HEK293 (cell line): Measurements from ENCODE around the gene ASF1B.
A peak's percentile ranks its signal among the peaks of the same experiment; 100 is the strongest.

Experiments used
- ATF2 ChIP-seq: fragments of 450-650 bp; formaldehyde crosslinking; IDR thresholded peaks from 2 replicates; pipeline ENCODE4 v1.5.1; 2016; ENCODE audit warnings: missing biosample characterization, missing genetic modification characterization, low read depth
- GLIS1 ChIP-seq: fragments of 450-650 bp; formaldehyde crosslinking; IDR thresholded peaks from 2 replicates; pipeline ENCODE4 v1.5.1; 2016; ENCODE audit warnings: missing biosample characterization, missing genetic modification characterization
- KLF7 ChIP-seq: fragments of 450-650 bp; formaldehyde crosslinking; IDR thresholded peaks from 2 replicates; pipeline ENCODE4 v1.5.1; 2016; ENCODE audit warnings: missing biosample characterization, missing genetic modification characterization, borderline replicate concordance
- MEIS1 ChIP-seq: sonication (generic); formaldehyde crosslinking; IDR thresholded peaks from 2 replicates; pipeline ENCODE4 v1.8.1; 2022; ENCODE audit warnings: missing genetic modification reagents, mild to moderate bottlenecking, borderline replicate concordance
- OVOL3 ChIP-seq: fragments of 450-650 bp; formaldehyde crosslinking; IDR thresholded peaks from 2 replicates; pipeline ENCODE4 v1.5.1; 2016; ENCODE audit warnings: missing biosample characterization, missing genetic modification characterization
- RBAK ChIP-seq: fragments of 450-650 bp; formaldehyde crosslinking; IDR thresholded peaks from 2 replicates; pipeline ENCODE4 v1.5.1; 2016; ENCODE audit warnings: missing biosample characterization, missing genetic modification characterization
- SP7 ChIP-seq: fragments of 450-650 bp; formaldehyde crosslinking; IDR thresholded peaks from 2 replicates; pipeline ENCODE4 v1.5.1; 2016; ENCODE audit warnings: missing biosample characterization, missing genetic modification characterization
- ZBTB1 ChIP-seq: fragments of 450-650 bp; formaldehyde crosslinking; IDR thresholded peaks from 2 replicates; pipeline ENCODE4 v1.5.1; 2016; ENCODE audit warnings: missing biosample characterization, missing genetic modification characterization
- ZBTB21 ChIP-seq: fragments of 450-650 bp; formaldehyde crosslinking; IDR thresholded peaks from 2 replicates; pipeline ENCODE4 v1.5.1; 2017; ENCODE audit warnings: missing biosample characterization, missing genetic modification characterization
- ZBTB7A ChIP-seq: fragments of 450-650 bp; formaldehyde crosslinking; IDR thresholded peaks from 2 replicates; pipeline ENCODE4 v1.5.1; 2016; ENCODE audit warnings: low read depth, missing biosample characterization, missing genetic modification characterization
- ZEB2 ChIP-seq: fragments of 450-650 bp; formaldehyde crosslinking; IDR thresholded peaks from 2 replicates; pipeline ENCODE4 v1.5.1; 2016; ENCODE audit warnings: missing biosample characterization, missing genetic modification characterization
- ZFP69B ChIP-seq: fragments of 450-650 bp; formaldehyde crosslinking; IDR thresholded peaks from 2 replicates; pipeline ENCODE4 v1.5.1; 2016; ENCODE audit warnings: missing biosample characterization, missing genetic modification characterization
- ZNF146 ChIP-seq: fragments of 450-650 bp; formaldehyde crosslinking; IDR thresholded peaks from 2 replicates; pipeline ENCODE4 v1.5.1; 2016; ENCODE audit warnings: missing biosample characterization, missing genetic modification characterization
- ZNF184 ChIP-seq: fragments of 450-650 bp; IDR thresholded peaks from 2 replicates; pipeline ENCODE4 v1.5.1; 2018; ENCODE audit warnings: missing biosample characterization, mild to moderate bottlenecking, missing genetic modification characterization
- ZNF202 ChIP-seq: fragments of 450-650 bp; formaldehyde crosslinking; IDR thresholded peaks from 2 replicates; pipeline ENCODE4 v1.5.1; 2016; ENCODE audit warnings: missing biosample characterization, missing genetic modification characterization, borderline replicate concordance
- ZNF266 ChIP-seq: fragments of 450-650 bp; formaldehyde crosslinking; IDR thresholded peaks from 2 replicates; pipeline ENCODE4 v1.5.1; 2016; ENCODE audit warnings: missing biosample characterization, missing genetic modification characterization, low read depth
- ZNF311 ChIP-seq: fragments of 450-650 bp; formaldehyde crosslinking; IDR thresholded peaks from 2 replicates; pipeline ENCODE4 v1.5.1; 2017; ENCODE audit warnings: missing biosample characterization, missing genetic modification characterization, borderline replicate concordance
- ZNF354C ChIP-seq: fragments of 450-650 bp; formaldehyde crosslinking; IDR thresholded peaks from 2 replicates; pipeline ENCODE4 v1.5.1; 2016; ENCODE audit warnings: missing biosample characterization, missing genetic modification characterization, low read depth, borderline replicate concordance
- ZNF366 ChIP-seq: fragments of 450-650 bp; formaldehyde crosslinking; conservative IDR thresholded peaks from 2 replicates; pipeline ENCODE4 v1.5.1; 2016; ENCODE audit warnings: missing biosample characterization, missing genetic modification characterization
- ZNF404 ChIP-seq: fragments of 450-650 bp; formaldehyde crosslinking; IDR thresholded peaks from 2 replicates; pipeline ENCODE4 v1.5.1; 2017; ENCODE audit warnings: missing biosample characterization, missing genetic modification characterization
- ZNF521 ChIP-seq: fragments of 450-650 bp; formaldehyde crosslinking; IDR thresholded peaks from 2 replicates; pipeline ENCODE4 v1.5.1; 2017; ENCODE audit warnings: missing biosample characterization, mild to moderate bottlenecking, missing genetic modification characterization
- ZNF571 ChIP-seq: fragments of 450-650 bp; formaldehyde crosslinking; IDR thresholded peaks from 2 replicates; pipeline ENCODE4 v1.5.0; 2017; ENCODE audit warnings: missing biosample characterization, missing genetic modification characterization
- ZNF645 ChIP-seq: fragments of 450-650 bp; formaldehyde crosslinking; IDR thresholded peaks from 2 replicates; pipeline ENCODE4; 2016; ENCODE audit warnings: missing biosample characterization, missing genetic modification characterization
- ZNF664 ChIP-seq: fragments of 450-650 bp; formaldehyde crosslinking; IDR thresholded peaks from 2 replicates; pipeline ENCODE4 v1.5.1; 2016; ENCODE audit warnings: missing biosample characterization, missing genetic modification characterization
- ZNF701 ChIP-seq: fragments of 450-650 bp; formaldehyde crosslinking; IDR thresholded peaks from 2 replicates; pipeline ENCODE4 v1.5.1; 2016; ENCODE audit warnings: missing biosample characterization, missing genetic modification characterization
- ZNF704 ChIP-seq: fragments of 450-650 bp; formaldehyde crosslinking; IDR thresholded peaks from 2 replicates; pipeline ENCODE4 v1.5.1; 2016; ENCODE audit warnings: missing biosample characterization, missing genetic modification characterization
- ZNF707 ChIP-seq: fragments of 450-650 bp; formaldehyde crosslinking; IDR thresholded peaks from 2 replicates; pipeline ENCODE4 v1.5.1; 2016; ENCODE audit warnings: missing biosample characterization, missing genetic modification characterization
- ZNF76 ChIP-seq: fragments of 450-650 bp; formaldehyde crosslinking; IDR thresholded peaks from 2 replicates; pipeline ENCODE4; 2016; ENCODE audit warnings: low read depth, missing biosample characterization, missing genetic modification characterization, borderline replicate concordance
- ZNF776 ChIP-seq: fragments of 450-650 bp; formaldehyde crosslinking; IDR thresholded peaks from 2 replicates; pipeline ENCODE4 v1.5.0; 2017; ENCODE audit warnings: missing biosample characterization, missing genetic modification characterization, borderline replicate concordance
- ZNF777 ChIP-seq: fragments of 450-650 bp; formaldehyde crosslinking; IDR thresholded peaks from 2 replicates; pipeline ENCODE4 v1.5.1; 2017; ENCODE audit warnings: missing biosample characterization, missing genetic modification characterization, borderline replicate concordance
- ZNF843 ChIP-seq: fragments of 450-650 bp; formaldehyde crosslinking; IDR thresholded peaks from 2 replicates; pipeline ENCODE4 v1.5.1; 2016; ENCODE audit warnings: missing biosample characterization, missing genetic modification characterization
- ZSCAN23 ChIP-seq: fragments of 450-650 bp; formaldehyde crosslinking; IDR thresholded peaks from 2 replicates; pipeline ENCODE4 v1.5.1; 2016; ENCODE audit warnings: missing biosample characterization, missing genetic modification characterization
- TF ChIP-seq, protein P1 (sequence below): fragments of 450-650 bp; formaldehyde crosslinking; IDR thresholded peaks from 2 replicates; pipeline ENCODE4 v1.5.1; 2017; ENCODE audit warnings: missing biosample characterization, missing genetic modification characterization
- TF ChIP-seq, protein P2 (sequence below): fragments of 450-650 bp; formaldehyde crosslinking; IDR thresholded peaks from 2 replicates; pipeline ENCODE4 v1.5.1; 2016; ENCODE audit warnings: missing biosample characterization, missing genetic modification characterization
- TF ChIP-seq, protein P3 (sequence below): fragments of 450-650 bp; formaldehyde crosslinking; IDR thresholded peaks from 2 replicates; pipeline ENCODE4 v1.5.1; 2016; ENCODE audit warnings: missing biosample characterization, missing genetic modification characterization

Gene ASF1B

GRCh38 chr19:14118165-14119051 lies 18.0 kb downstream of the ASF1B start (continued):
- TF ChIP-seq ZNF645 (no peak), ZNF571 (tag by site-specific recombination) (no peak), ZNF707 (tag by site-specific recombination) (no peak), ZNF354C (no peak), ZNF266 (no peak), ZNF776 (no peak), OVOL3 (no peak), ZNF704 (tag by site-specific recombination) (no peak), ZNF184 (tag by site-specific recombination) (no peak), ZBTB21 (tag by site-specific recombination) (peak; percentile 33), ZNF311 (tag by site-specific recombination) (no peak), ZBTB1 (no peak), SP7 (peak; percentile 62), ZNF76 (tag by site-specific recombination) (peak; percentile 97), ZNF202 (tag by site-specific recombination) (no peak), ZEB2 (tag by site-specific recombination) (peak; percentile 73), ZNF146 (tag by site-specific recombination) (no peak), RBAK (tag by site-specific recombination) (no peak), ZBTB7A (tag by site-specific recombination) (no peak), ZNF701 (tag by site-specific recombination) (no peak), ZNF664 (no peak), ZSCAN23 (no peak), MEIS1 (CRISPR knock-in tag) (no peak), ATF2 (tag by site-specific recombination) (no peak), ZFP69B (tag by site-specific recombination) (peak; percentile 46; the same call in 1 of the 2 replicates), GLIS1 (tag by site-specific recombination) (0 out of 2 replicates have a peak, but pooled peaks have one; percentile 8), ZNF404 (tag by site-specific recombination) (no peak), KLF7 (tag by site-specific recombination) (no peak), ZNF366 (0 out of 2 replicates have a peak, but pooled peaks have one; percentile 22), ZNF777 (no peak), ZNF521 (no peak), ZNF843 (tag by site-specific recombination) (no peak)
- TF ChIP-seq, protein P1, sequence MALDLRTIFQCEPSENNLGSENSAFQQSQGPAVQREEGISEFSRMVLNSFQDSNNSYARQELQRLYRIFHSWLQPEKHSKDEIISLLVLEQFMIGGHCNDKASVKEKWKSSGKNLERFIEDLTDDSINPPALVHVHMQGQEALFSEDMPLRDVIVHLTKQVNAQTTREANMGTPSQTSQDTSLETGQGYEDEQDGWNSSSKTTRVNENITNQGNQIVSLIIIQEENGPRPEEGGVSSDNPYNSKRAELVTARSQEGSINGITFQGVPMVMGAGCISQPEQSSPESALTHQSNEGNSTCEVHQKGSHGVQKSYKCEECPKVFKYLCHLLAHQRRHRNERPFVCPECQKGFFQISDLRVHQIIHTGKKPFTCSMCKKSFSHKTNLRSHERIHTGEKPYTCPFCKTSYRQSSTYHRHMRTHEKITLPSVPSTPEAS (tag by site-specific recombination): no peak
- TF ChIP-seq, protein P2, sequence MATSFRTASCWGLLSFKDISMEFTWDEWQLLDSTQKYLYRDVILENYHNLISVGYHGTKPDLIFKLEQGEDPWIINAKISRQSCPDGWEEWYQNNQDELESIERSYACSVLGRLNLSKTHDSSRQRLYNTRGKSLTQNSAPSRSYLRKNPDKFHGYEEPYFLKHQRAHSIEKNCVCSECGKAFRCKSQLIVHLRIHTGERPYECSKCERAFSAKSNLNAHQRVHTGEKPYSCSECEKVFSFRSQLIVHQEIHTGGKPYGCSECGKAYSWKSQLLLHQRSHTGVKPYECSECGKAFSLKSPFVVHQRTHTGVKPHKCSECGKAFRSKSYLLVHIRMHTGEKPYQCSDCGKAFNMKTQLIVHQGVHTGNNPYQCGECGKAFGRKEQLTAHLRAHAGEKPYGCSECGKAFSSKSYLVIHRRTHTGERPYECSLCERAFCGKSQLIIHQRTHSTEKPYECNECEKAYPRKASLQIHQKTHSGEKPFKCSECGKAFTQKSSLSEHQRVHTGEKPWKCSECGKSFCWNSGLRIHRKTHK (tag by site-specific recombination): no peak
- TF ChIP-seq, protein P3, sequence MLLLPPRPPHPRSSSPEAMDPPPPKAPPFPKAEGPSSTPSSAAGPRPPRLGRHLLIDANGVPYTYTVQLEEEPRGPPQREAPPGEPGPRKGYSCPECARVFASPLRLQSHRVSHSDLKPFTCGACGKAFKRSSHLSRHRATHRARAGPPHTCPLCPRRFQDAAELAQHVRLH: no peak
